ENCODE results near the gene EPN3. TPM values are rescaled to one million over a fixed set of nuclear protein-coding genes. Genes with fewer than 3 reads are reported as not detected.

Gene EPN3
- total RNA-seq, 1 experiment from 2014 or later = 0.09 TPM

GRCh38 chr17:50569592-50569991 lies 37.1 kb downstream of the EPN3 start:
- no peak for DNase-seq (ENCODE audit: low spot score)
- BruUV-seq (replicated peaks) = no TSS peak
- TF ChIP-seq CTCF (conservative IDR thresholded peaks at IDR 0.05; ENCODE audit: low read depth, low read length) (no peak), EZH2 (IDR thresholded peaks at IDR 0.05; ENCODE audit: borderline replicate concordance, low read depth, low read length, poor library complexity, severe bottlenecking) (no peak)
- Histone ChIP-seq H3K4me1 (ENCODE audit: insufficient read depth, low read length, poor library complexity, severe bottlenecking) (peaks cover 23% of the 10 kb centered on the region), H3K36me3 (ENCODE audit: insufficient read depth, low read length, poor library complexity, severe bottlenecking) (no peaks in the 10 kb centered on the region), H3K27me3 (replicated peaks; ENCODE audit: insufficient read depth, low read depth, low read length, poor library complexity) (no peaks in the 10 kb centered on the region), H3K27ac (ENCODE audit: low read depth, low read length, poor library complexity, severe bottlenecking) (no peak overlapping the region), H3K4me3 (ENCODE audit: low read depth, low read length, poor library complexity, severe bottlenecking) (no peak overlapping the region), H3K9me3 (ENCODE audit: low read depth, low read length, poor library complexity, severe bottlenecking) (no peaks in the 10 kb centered on the region)
- intact Hi-C loops (cut with micrococcal nuclease; ENCODE audit: unreplicated experiment) = no loop called here
- POLR2A ChIA-PET (ENCODE audit: low non-redundant PET) = no interaction called here
- CTCF ChIA-PET = no interaction called here

GRCh38 chr17:50570032-50570431 lies 37.5 kb downstream of the EPN3 start:
- no peaks in the 10 kb centered on the region for H3K27me3 ChIP-seq (replicated peaks; ENCODE audit: insufficient read depth, low read depth, low read length, poor library complexity)
- no peak overlapping the region for H3K27ac ChIP-seq (ENCODE audit: low read depth, low read length, poor library complexity, severe bottlenecking)
- no peak overlapping the region for H3K4me3 ChIP-seq (ENCODE audit: low read depth, low read length, poor library complexity, severe bottlenecking)
- DNase-seq (ENCODE audit: low spot score) = no peak
- no TSS peak for BruUV-seq (replicated peaks)
- no peaks in the 10 kb centered on the region for H3K9me3 ChIP-seq (ENCODE audit: low read depth, low read length, poor library complexity, severe bottlenecking)
- H3K36me3 ChIP-seq (ENCODE audit: insufficient read depth, low read length, poor library complexity, severe bottlenecking) = no peaks in the 10 kb centered on the region
- intact Hi-C loops (cut with micrococcal nuclease; ENCODE audit: unreplicated experiment) = no loop called here
- H3K4me1 ChIP-seq (ENCODE audit: insufficient read depth, low read length, poor library complexity, severe bottlenecking) = peaks cover 18% of the 10 kb centered on the region
- TF ChIP-seq EZH2 (IDR thresholded peaks at IDR 0.05; ENCODE audit: borderline replicate concordance, low read depth, low read length, poor library complexity, severe bottlenecking) = no peak
- TF ChIP-seq CTCF (conservative IDR thresholded peaks at IDR 0.05; ENCODE audit: low read depth, low read length) = no peak
- ChIA-PET CTCF (interaction anchor here (0.6 kb wide), 1 partner anchor 409 kb away, joined by 6 read pairs; no protein-coding TSS in a partner anchor), POLR2A (ENCODE audit: low non-redundant PET) (no interaction called here)

GRCh38 chr17:50570528-50570927 lies 38.0 kb downstream of the EPN3 start:
- peaks cover 14% of the 10 kb centered on the region for H3K4me1 ChIP-seq (ENCODE audit: insufficient read depth, low read length, poor library complexity, severe bottlenecking)
- no peaks in the 10 kb centered on the region for H3K27me3 ChIP-seq (replicated peaks; ENCODE audit: insufficient read depth, low read depth, low read length, poor library complexity)
- intact Hi-C loops (cut with micrococcal nuclease; ENCODE audit: unreplicated experiment) = no loop called here
- DNase-seq (ENCODE audit: low spot score) = no peak
- ChIA-PET CTCF (interaction anchor here (0.6 kb wide), 1 partner anchor 408 kb away, joined by 6 read pairs; no protein-coding TSS in a partner anchor), POLR2A (ENCODE audit: low non-redundant PET) (interaction anchor here (0.6 kb wide), 1 partner anchor 14 kb away, joined by 6 read pairs; no protein-coding TSS in a partner anchor)
- no peaks in the 10 kb centered on the region for H3K9me3 ChIP-seq (ENCODE audit: low read depth, low read length, poor library complexity, severe bottlenecking)
- BruUV-seq (replicated peaks) = no TSS peak
- no peaks in the 10 kb centered on the region for H3K36me3 ChIP-seq (ENCODE audit: insufficient read depth, low read length, poor library complexity, severe bottlenecking)
- H3K27ac ChIP-seq (ENCODE audit: low read depth, low read length, poor library complexity, severe bottlenecking) = no peak overlapping the region
- no peak overlapping the region for H3K4me3 ChIP-seq (ENCODE audit: low read depth, low read length, poor library complexity, severe bottlenecking)
- no peak for TF ChIP-seq EZH2 (IDR thresholded peaks at IDR 0.05; ENCODE audit: borderline replicate concordance, low read depth, low read length, poor library complexity, severe bottlenecking)

GRCh38 chr17:50571681-50572080 lies 39.1 kb downstream of the EPN3 start:
- no peak overlapping the region for H3K4me3 ChIP-seq (ENCODE audit: low read depth, low read length, poor library complexity, severe bottlenecking)
- no peaks in the 10 kb centered on the region for H3K9me3 ChIP-seq (ENCODE audit: low read depth, low read length, poor library complexity, severe bottlenecking)
- TF ChIP-seq CTCF (conservative IDR thresholded peaks at IDR 0.05; ENCODE audit: low read depth, low read length) (no peak), EZH2 (IDR thresholded peaks at IDR 0.05; ENCODE audit: borderline replicate concordance, low read depth, low read length, poor library complexity, severe bottlenecking) (no peak)
- H3K4me1 ChIP-seq (ENCODE audit: insufficient read depth, low read length, poor library complexity, severe bottlenecking) = peaks cover 8% of the 10 kb centered on the region
- H3K36me3 ChIP-seq (ENCODE audit: insufficient read depth, low read length, poor library complexity, severe bottlenecking) = no peaks in the 10 kb centered on the region
- H3K27me3 ChIP-seq (replicated peaks; ENCODE audit: insufficient read depth, low read depth, low read length, poor library complexity) = no peaks in the 10 kb centered on the region
- POLR2A ChIA-PET (ENCODE audit: low non-redundant PET) = no interaction called here
- no peak for DNase-seq (ENCODE audit: low spot score)
- intact Hi-C loops (cut with micrococcal nuclease; ENCODE audit: unreplicated experiment) = no loop called here
- BruUV-seq (replicated peaks) = no TSS peak
- H3K27ac ChIP-seq (ENCODE audit: low read depth, low read length, poor library complexity, severe bottlenecking) = no peak overlapping the region
- CTCF ChIA-PET = no interaction called here

All from A673 (cell line).